T follicular helper cell (primary cell): ENCODE measurements around the gene TENT5A.
"Not testable (repeated sequence)": the region's sequence is repeated elsewhere in the genome, so short reads cannot be mapped to it uniquely, and the experiment has no call there.

Experiments
- DNase-seq: peaks from one replicate; pipeline ENCODE4 v3.0.0-alpha.2; 2020; ENCODE audit warnings: low read depth

TENT5A gene

GRCh38 chr6:81750681-81751387 lies 1.6 kb downstream of the TENT5A start:
- no peak for DNase-seq

GRCh38 chr6:81750200-81750599 lies 2.3 kb downstream of the TENT5A start:
- DNase-seq = no peak

- no peak for DNase-seq
These were observed 2.8 kb downstream of the TENT5A start for GRCh38 chr6:81749707-81750106.

- DNase-seq = no peak
These were observed 3.5 kb downstream of the TENT5A start for GRCh38 chr6:81748994-81749393.

- no peak for DNase-seq
These were observed 5.2 kb downstream of the TENT5A start for GRCh38 chr6:81747327-81747726.

GRCh38 chr6:81744131-81744530 lies 8.3 kb downstream of the TENT5A start:
- DNase-seq = no peak

GRCh38 chr6:81743649-81744048 lies 8.8 kb downstream of the TENT5A start:
- no peak for DNase-seq

GRCh38 chr6:81741689-81742088 lies 10.8 kb downstream of the TENT5A start:
- DNase-seq = no peak

- not testable (repeated sequence) for DNase-seq
These were observed 11.9 kb downstream of the TENT5A start for GRCh38 chr6:81740591-81740990.

- DNase-seq = no peak
These were observed 13.0 kb downstream of the TENT5A start for GRCh38 chr6:81739230-81740195.

- no peak for DNase-seq
These were observed 16.1 kb downstream of the TENT5A start for GRCh38 chr6:81736428-81736827.

GRCh38 chr6:81735756-81736380 lies 16.6 kb downstream of the TENT5A start:
- no peak for DNase-seq

GRCh38 chr6:81734500-81735150 lies 17.9 kb downstream of the TENT5A start:
- DNase-seq = no peak

GRCh38 chr6:81734081-81734480 lies 18.4 kb downstream of the TENT5A start:
- DNase-seq = no peak

GRCh38 chr6:81731814-81732213 lies 20.7 kb downstream of the TENT5A start:
- DNase-seq = no peak

- DNase-seq = no peak
These were observed 24.5 kb downstream of the TENT5A start for GRCh38 chr6:81727876-81728517.

- DNase-seq = no peak
These were observed 27.4 kb downstream of the TENT5A start for GRCh38 chr6:81725127-81725526.

GRCh38 chr6:81722506-81723223 lies 29.8 kb downstream of the TENT5A start:
- DNase-seq = no peak

- no peak for DNase-seq
These were observed 32.1 kb downstream of the TENT5A start for GRCh38 chr6:81720427-81720826.

- DNase-seq = no peak
These were observed 34.4 kb downstream of the TENT5A start for GRCh38 chr6:81718126-81718525.

- no peak for DNase-seq
These were observed 37.8 kb downstream of the TENT5A start for GRCh38 chr6:81714684-81715083.
